Psoas muscle (tissue), 8 donors: ENCODE results near the gene ELAC1. TPM values are rescaled to one million over a fixed set of nuclear protein-coding genes. Genes with fewer than 3 reads are reported as not detected.

ENCODE experiments used
- ATAC-seq, 4 donors: fragments of 200-7000 bp; cut with Tn5 transposase; one replicate each; pipeline ENCODE4 v1.9.1; 2020; ENCODE audit warnings: moderate library complexity in 3 of 4, mild to moderate bottlenecking in 2 of 4
- DNase-seq, 2 donors: peaks; one replicate each; pipeline ENCODE4 v3.0.0-alpha.2; 2020
- H3K27ac ChIP-seq: fragments of 200-600 bp; one replicate; pipeline ENCODE4 v1.8.0; 2022
- H3K27me3 ChIP-seq, 3 donors: fragments of 200-600 bp in 1 of 3; one replicate each; pipeline versions ENCODE4 v1.6.1 to v1.8.0; 2013 to 2022; ENCODE audit warnings: low read length in 2 of 3, mild to moderate bottlenecking in 2 of 3, moderate library complexity in 1 of 3; ENCODE audit not compliant: insufficient read depth in 3 of 3
- H3K36me3 ChIP-seq, 2 donors: fragments of 200-600 bp in 1 of 2; one replicate each; pipeline versions ENCODE4 v1.6.1 to v1.8.0; 2013 to 2022; ENCODE audit warnings: low read depth in 1 of 2, mild to moderate bottlenecking in 1 of 2, moderate library complexity in 1 of 2; ENCODE audit not compliant: insufficient read depth in 1 of 2
- H3K4me1 ChIP-seq: fragments of 200-600 bp; one replicate; pipeline ENCODE4 v1.8.0; 2022
- H3K4me3 ChIP-seq: fragments of 200-600 bp; one replicate; pipeline ENCODE4 v1.8.0; 2022; ENCODE audit warnings: mild to moderate bottlenecking
- H3K9me3 ChIP-seq: fragments of 200-600 bp; one replicate; pipeline ENCODE4 v1.8.0; 2022
- CTCF ChIP-seq: fragments of 200-600 bp; IDR thresholded peaks from one replicate; pipeline ENCODE4 v1.8.0; 2022; ENCODE audit warnings: antibody characterized with exemption
- WGBS, 3 donors: extraction: QIAGEN DNeasy Blood & Tissue Kit; methylation state at CpG; one replicate each; pipeline versions ENCODE4 v1.1.6 to v1.1.7; 2013; 5-methylcytosine and 5-hydroxymethylcytosine counted together
- intact Hi-C, 2 donors: fragments of 100-400 bp; cut with DNase I; formaldehyde crosslinking; loops; one replicate each; pipeline versions ENCODE4 v1.11.0 to v1.14.2; 2022
- polyA plus RNA-seq, 3 donors: library from polyadenylated mRNA; stranded (reverse); fragments of 200-250 nt; gene quantifications; one replicate each; pipeline ENCODE4 v1.2.3, GENCODE V29; 2013
- total RNA-seq, 4 donors: library from RNA; stranded (reverse); fragmentation: NEBNext Ultra II Directional in 2 of 4; extraction: Animal tissue kit (Norgen Biotek cat#: 25700) in 2 of 4; gene quantifications; one replicate each; pipeline versions ENCODE4 v1.2.1 to v1.2.4, GENCODE V29; 2021 to 2023
- donor health status: healthy with polysubstance abuse.
- donor health status: DM: no; HTN: no; CAD: no; lungs with moderate emphysema.
- donor health status: Bipolar disorder and iron deficiency.
- donor health status: healthy.
- donor health status: DM: yes; HTN: yes; CAD: no.
- donor health status: DM: no; HTN: no; CAD: no.
- donor health status: DM: no; HTN: no; CAD: no.
- donor health status: DM: yes; HTN: yes; CAD: no.

ELAC1 gene
- total and polyA plus RNA-seq, 7 donors = 1.6 to 5.4 (median 3.7) TPM

GRCh38 chr18:51025512-51025911 is 57.7 kb downstream of the ELAC1 start:
- Histone ChIP-seq H3K27me3 (no peaks in the 10 kb centered on the region), H3K9me3 (no peaks in the 10 kb centered on the region), H3K27ac (no peak overlapping the region), H3K4me3 (no peak overlapping the region), H3K4me1 (peaks cover 15% of the 10 kb centered on the region), H3K36me3 (peaks cover 0 to 7% of the 10 kb centered on the region in 2 donors)
- intact Hi-C loops = loop anchor here (5.0 kb wide), 2 partner anchors 33 to 53 kb away; no protein-coding TSS in a partner anchor
- DNase-seq (no peak), ATAC-seq (no peak)
- 92 to 97% (median 96%) methylated on average over 2 of the region's 2 CpGs for WGBS, 3 donors
- no peak for TF ChIP-seq CTCF

- intact Hi-C loops = loop anchor here (5.0 kb wide), 2 partner anchors 36 to 56 kb away; no protein-coding TSS in a partner anchor
- Histone ChIP-seq H3K27ac (peak overlapping the region; percentile 98), H3K27me3 (no peaks in the 10 kb centered on the region), H3K4me1 (peaks cover 32% of the 10 kb centered on the region), H3K4me3 (peak overlapping the region; percentile 74), H3K9me3 (no peaks in the 10 kb centered on the region), H3K36me3 (peaks cover 0 to 9% of the 10 kb centered on the region in 2 donors)
- WGBS, 3 donors = 64 to 80% (median 74%) methylated on average over 4 of the region's 4 CpGs
- DNase-seq (no peak), ATAC-seq (no peak)
- no peak for TF ChIP-seq CTCF
Measured at GRCh38 chr18:51028201-51028805, 60.5 kb downstream of the ELAC1 start.

- no peaks in the 10 kb centered on the region for H3K27me3 ChIP-seq
- DNase-seq = no peak
- 6 to 11% (median 7%) methylated on average over 10 of the region's 10 CpGs for WGBS, 3 donors
- peaks cover 41% of the 10 kb centered on the region for H3K4me1 ChIP-seq
- H3K4me3 ChIP-seq = peak overlapping the region; percentile 74
- H3K27ac ChIP-seq = peak overlapping the region; percentile 98
- intact Hi-C loops = loop anchor here (5.0 kb wide), 2 partner anchors 37 to 57 kb away; no protein-coding TSS in a partner anchor
- ATAC-seq = peak in 3 of 4 donors; percentile 63 to 75 (median 64)
- no peaks in the 10 kb centered on the region for H3K9me3 ChIP-seq
- TF ChIP-seq CTCF = no peak
- peaks cover 0 to 14% of the 10 kb centered on the region in 2 donors for H3K36me3 ChIP-seq
Measured at GRCh38 chr18:51029378-51029693, 61.5 kb downstream of the ELAC1 start.

GRCh38 chr18:51029694-51030536 is 62.1 kb downstream of the ELAC1 start, which contains the start of gene SMAD4:
Gene SMAD4 (plus strand): TSS chr18:51030213. CDS start chr18:51047047, 16,834 bp downstream.
- DNase-seq = peak; percentile 96 to 99
- peak within 1 kb of the TSS; percentile 74 for H3K4me3 ChIP-seq
- intact Hi-C loops = loop anchor here (1.0 to 10.0 kb wide), 5 partner anchors 38 to 155 kb away; partner anchors contain the start of genes ELAC1 (in 1 of the 2) and ME2 (in 1 of the 2)
- WGBS, 3 donors = 0% methylated on average over 47 to 78 of the region's 79 CpGs
- no peaks in the 10 kb centered on the region for H3K9me3 ChIP-seq
- peak within 1 kb of the TSS; percentile 98 for H3K27ac ChIP-seq
- peaks cover 47% of the 10 kb centered on the region for H3K4me1 ChIP-seq
- no peaks in the 10 kb centered on the region for H3K27me3 ChIP-seq
- H3K36me3 ChIP-seq = peaks cover 0 to 14% of the 10 kb centered on the region in 2 donors
- peak; percentile 93 to 96 (median 94) for ATAC-seq
- TF ChIP-seq CTCF = no peak
